ENCODE measurements around the gene VTI1A.

- TF ChIP-seq MAX (IDR thresholded peaks at IDR 0.05), result no peak
- TF ChIP-seq, protein P1, sequence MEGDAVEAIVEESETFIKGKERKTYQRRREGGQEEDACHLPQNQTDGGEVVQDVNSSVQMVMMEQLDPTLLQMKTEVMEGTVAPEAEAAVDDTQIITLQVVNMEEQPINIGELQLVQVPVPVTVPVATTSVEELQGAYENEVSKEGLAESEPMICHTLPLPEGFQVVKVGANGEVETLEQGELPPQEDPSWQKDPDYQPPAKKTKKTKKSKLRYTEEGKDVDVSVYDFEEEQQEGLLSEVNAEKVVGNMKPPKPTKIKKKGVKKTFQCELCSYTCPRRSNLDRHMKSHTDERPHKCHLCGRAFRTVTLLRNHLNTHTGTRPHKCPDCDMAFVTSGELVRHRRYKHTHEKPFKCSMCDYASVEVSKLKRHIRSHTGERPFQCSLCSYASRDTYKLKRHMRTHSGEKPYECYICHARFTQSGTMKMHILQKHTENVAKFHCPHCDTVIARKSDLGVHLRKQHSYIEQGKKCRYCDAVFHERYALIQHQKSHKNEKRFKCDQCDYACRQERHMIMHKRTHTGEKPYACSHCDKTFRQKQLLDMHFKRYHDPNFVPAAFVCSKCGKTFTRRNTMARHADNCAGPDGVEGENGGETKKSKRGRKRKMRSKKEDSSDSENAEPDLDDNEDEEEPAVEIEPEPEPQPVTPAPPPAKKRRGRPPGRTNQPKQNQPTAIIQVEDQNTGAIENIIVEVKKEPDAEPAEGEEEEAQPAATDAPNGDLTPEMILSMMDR (IDR thresholded peaks at IDR 0.05; ENCODE audit: low read depth, low read length, missing input control), result no peak
- no peak for TF ChIP-seq RAD21 (IDR thresholded peaks at IDR 0.05)
- TF ChIP-seq YY1 (IDR thresholded peaks at IDR 0.05), result no peak
- TF ChIP-seq GABPA (IDR thresholded peaks at IDR 0.05 in 1 of 2, conservative IDR thresholded peaks at IDR 0.05 in 1 of 2), result no peak
- no peak for TF ChIP-seq TAF1 (conservative IDR thresholded peaks at IDR 0.05)
- no peak for TF ChIP-seq NR2F2 (IDR thresholded peaks at IDR 0.05)
- TF ChIP-seq, protein P2, sequence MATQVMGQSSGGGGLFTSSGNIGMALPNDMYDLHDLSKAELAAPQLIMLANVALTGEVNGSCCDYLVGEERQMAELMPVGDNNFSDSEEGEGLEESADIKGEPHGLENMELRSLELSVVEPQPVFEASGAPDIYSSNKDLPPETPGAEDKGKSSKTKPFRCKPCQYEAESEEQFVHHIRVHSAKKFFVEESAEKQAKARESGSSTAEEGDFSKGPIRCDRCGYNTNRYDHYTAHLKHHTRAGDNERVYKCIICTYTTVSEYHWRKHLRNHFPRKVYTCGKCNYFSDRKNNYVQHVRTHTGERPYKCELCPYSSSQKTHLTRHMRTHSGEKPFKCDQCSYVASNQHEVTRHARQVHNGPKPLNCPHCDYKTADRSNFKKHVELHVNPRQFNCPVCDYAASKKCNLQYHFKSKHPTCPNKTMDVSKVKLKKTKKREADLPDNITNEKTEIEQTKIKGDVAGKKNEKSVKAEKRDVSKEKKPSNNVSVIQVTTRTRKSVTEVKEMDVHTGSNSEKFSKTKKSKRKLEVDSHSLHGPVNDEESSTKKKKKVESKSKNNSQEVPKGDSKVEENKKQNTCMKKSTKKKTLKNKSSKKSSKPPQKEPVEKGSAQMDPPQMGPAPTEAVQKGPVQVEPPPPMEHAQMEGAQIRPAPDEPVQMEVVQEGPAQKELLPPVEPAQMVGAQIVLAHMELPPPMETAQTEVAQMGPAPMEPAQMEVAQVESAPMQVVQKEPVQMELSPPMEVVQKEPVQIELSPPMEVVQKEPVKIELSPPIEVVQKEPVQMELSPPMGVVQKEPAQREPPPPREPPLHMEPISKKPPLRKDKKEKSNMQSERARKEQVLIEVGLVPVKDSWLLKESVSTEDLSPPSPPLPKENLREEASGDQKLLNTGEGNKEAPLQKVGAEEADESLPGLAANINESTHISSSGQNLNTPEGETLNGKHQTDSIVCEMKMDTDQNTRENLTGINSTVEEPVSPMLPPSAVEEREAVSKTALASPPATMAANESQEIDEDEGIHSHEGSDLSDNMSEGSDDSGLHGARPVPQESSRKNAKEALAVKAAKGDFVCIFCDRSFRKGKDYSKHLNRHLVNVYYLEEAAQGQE (IDR thresholded peaks at IDR 0.05), result no peak
- TF ChIP-seq, protein P3, sequence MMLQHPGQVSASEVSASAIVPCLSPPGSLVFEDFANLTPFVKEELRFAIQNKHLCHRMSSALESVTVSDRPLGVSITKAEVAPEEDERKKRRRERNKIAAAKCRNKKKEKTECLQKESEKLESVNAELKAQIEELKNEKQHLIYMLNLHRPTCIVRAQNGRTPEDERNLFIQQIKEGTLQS (IDR thresholded peaks at IDR 0.05), result no peak
- TF ChIP-seq HNF4G (IDR thresholded peaks at IDR 0.05), result no peak
- no peak for TF ChIP-seq JUND (IDR thresholded peaks at IDR 0.05)
- no peak for TF ChIP-seq HNF4A (conservative IDR thresholded peaks at IDR 0.05)
- TF ChIP-seq SP1 (IDR thresholded peaks at IDR 0.05), result no peak
Measured at GRCh38 chr10:112722758-112723157, 275.7 kb downstream of the VTI1A start.

Measured in liver (tissue), 3 donors.